Prostate gland (tissue), 2 donors: ENCODE measurements around the gene METTL5. TPM values are rescaled to one million over a fixed set of nuclear protein-coding genes. Genes with fewer than 3 reads are reported as not detected.
"Not testable (repeated sequence)": the region's sequence is repeated elsewhere in the genome, so short reads cannot be mapped to it uniquely, and the experiment has no call there.

Experiments
- DNase-seq: peaks from one replicate; pipeline ENCODE4 v3.0.0-alpha.2; 2019; ENCODE audit warnings: low spot score
- H3K27ac ChIP-seq, 2 donors: fragments of 200-600 bp; sonication (generic); 2 replicates each; pipeline ENCODE4 v1.5.1; 2017 to 2019
- H3K27me3 ChIP-seq: fragments of 200-600 bp; sonication (generic); replicated peaks from 2 replicates; pipeline ENCODE4 v1.5.1; 2019; ENCODE audit not compliant: insufficient read depth
- H3K36me3 ChIP-seq, 2 donors: fragments of 200-600 bp; sonication (generic); 1 replicate in 1 of 2; 2 replicates in 1 of 2; pipeline versions ENCODE4 v1.5.1 to v1.8.1; 2017 to 2019
- H3K4me1 ChIP-seq: fragments of 200-600 bp; sonication (generic); replicated peaks from 2 replicates; pipeline ENCODE4 v1.5.1; 2019
- H3K4me3 ChIP-seq, 2 donors: fragments of 200-600 bp; sonication (generic); 2 replicates each; pipeline ENCODE4 v1.5.1; 2017 to 2019
- H3K9me3 ChIP-seq: fragments of 200-600 bp; sonication (generic); 2 replicates; pipeline ENCODE4 v1.5.1; 2017
- CTCF ChIP-seq, 4 experiments: fragments of 200-600 bp in 2 of 4; fragments of 450-650 bp in 2 of 4; sonication (generic) in 2 of 4; IDR thresholded peaks; 1 replicate in 3 of 4; 2 replicates in 1 of 4; pipeline ENCODE4 v1.5.1; 2016 to 2019; ENCODE audit warnings: antibody characterized with exemption in 4 of 4, mild to moderate bottlenecking in 2 of 4, moderate library complexity in 2 of 4
- POLR2A ChIP-seq: fragments of 450-650 bp; IDR thresholded peaks from one replicate; pipeline ENCODE4 v1.6.1; 2016; ENCODE audit warnings: antibody characterized with exemption, mild to moderate bottlenecking
- POLR2AphosphoS5 ChIP-seq: sonication (generic); formaldehyde crosslinking; IDR thresholded peaks from one replicate; pipeline ENCODE4 v1.6.1; 2017; ENCODE audit warnings: antibody characterized with exemption
- WGBS: methylation state at CpG from one replicate; pipeline ENCODE4 v1.1.5; 2018; 5-methylcytosine and 5-hydroxymethylcytosine counted together
- intact Hi-C: fragments of 100-400 bp; cut with DNase I; formaldehyde crosslinking; loops from one replicate; pipeline ENCODE4 v1.14.2; 2022
- total RNA-seq, 2 donors: library from RNA; depleted of rRNA; stranded (reverse); fragments of >200 nt; gene quantifications; one replicate each; pipeline ENCODE4 v1.1.0, GENCODE V29; 2016

METTL5 gene
- total RNA-seq: 10 to 100 TPM; 34.9 to 43.9 TPM

- H3K27ac ChIP-seq: peak within 1 kb of the TSS; percentile 79
- 1% methylated on average over 60 of the region's 61 CpGs for WGBS
- no peaks in the 10 kb centered on the region for H3K9me3 ChIP-seq
- H3K27me3 ChIP-seq: no peaks in the 10 kb centered on the region
- TF ChIP-seq POLR2A: peak; percentile 62
- TF ChIP-seq POLR2AphosphoS5: peak; percentile 13
- peak; percentile 87 to 97 (median 95) for TF ChIP-seq CTCF (IDR thresholded peaks at IDR 0.05)
- peak; percentile 72 for DNase-seq
- no peaks in the 10 kb centered on the region for H3K36me3 ChIP-seq
- peak within 1 kb of the TSS; percentile 61 to 81 for H3K4me3 ChIP-seq
- intact Hi-C loops: loop anchor here (2.0 kb wide), 1 partner anchor 104 kb away; no protein-coding TSS in a partner anchor
- H3K4me1 ChIP-seq: peaks cover 12% of the 10 kb centered on the region
Measured at GRCh38 chr2:169824373-169825333, at the start of gene METTL5. Gene METTL5, minus strand, starts transcription at chr2:169824905. Its CDS starts 308 bp downstream, at chr2:169824597.

GRCh38 chr2:169871994-169872393 is 47.3 kb upstream of the METTL5 start:
- WGBS: 88% methylated on average over 1 of the region's 1 CpG
- no peak for DNase-seq
- Histone ChIP-seq H3K4me3 (no peak overlapping the region), H3K9me3 (no peaks in the 10 kb centered on the region), H3K4me1 (no peaks in the 10 kb centered on the region), H3K27me3 (no peaks in the 10 kb centered on the region), H3K36me3 (no peaks in the 10 kb centered on the region), H3K27ac (no peak overlapping the region)
- intact Hi-C loops: no loop called here
- TF ChIP-seq POLR2AphosphoS5 (no peak), CTCF (IDR thresholded peaks at IDR 0.05) (no peak)

GRCh38 chr2:169871369-169871768 is 46.7 kb upstream of the METTL5 start:
- H3K4me1 ChIP-seq, H3K4me3 ChIP-seq, H3K27ac ChIP-seq, H3K9me3 ChIP-seq, H3K27me3 ChIP-seq, intact Hi-C loops, DNase-seq, H3K36me3 ChIP-seq: not testable (repeated sequence)
- WGBS: 92% methylated on average over 9 of the region's 9 CpGs

- H3K4me1 ChIP-seq: no peaks in the 10 kb centered on the region
- intact Hi-C loops: no loop called here
- TF ChIP-seq POLR2AphosphoS5: no peak
- TF ChIP-seq POLR2A: no peak
- no peak for TF ChIP-seq CTCF (IDR thresholded peaks at IDR 0.05)
- 85% methylated on average over 7 of the region's 7 CpGs for WGBS
- H3K9me3 ChIP-seq: no peaks in the 10 kb centered on the region
- H3K36me3 ChIP-seq: no peaks in the 10 kb centered on the region
- H3K4me3 ChIP-seq: no peak overlapping the region
- H3K27ac ChIP-seq: no peak overlapping the region
- no peaks in the 10 kb centered on the region for H3K27me3 ChIP-seq
- no peak for DNase-seq
Measured at GRCh38 chr2:169868951-169869350, 44.2 kb upstream of the METTL5 start.

- H3K9me3 ChIP-seq: no peaks in the 10 kb centered on the region
- no peak overlapping the region for H3K4me3 ChIP-seq
- no peaks in the 10 kb centered on the region for H3K36me3 ChIP-seq
- TF ChIP-seq POLR2AphosphoS5 (no peak), CTCF (IDR thresholded peaks at IDR 0.05) (no peak), POLR2A (no peak)
- no peaks in the 10 kb centered on the region for H3K4me1 ChIP-seq
- no peak overlapping the region for H3K27ac ChIP-seq
- no peak for DNase-seq
- 80% methylated on average over 3 of the region's 3 CpGs for WGBS
- H3K27me3 ChIP-seq: no peaks in the 10 kb centered on the region
- intact Hi-C loops: no loop called here
Measured at GRCh38 chr2:169867579-169867978, 42.9 kb upstream of the METTL5 start.

GRCh38 chr2:169866230-169866629 is 41.5 kb upstream of the METTL5 start:
- H3K27ac ChIP-seq, H3K4me1 ChIP-seq, H3K27me3 ChIP-seq, intact Hi-C loops, H3K36me3 ChIP-seq, DNase-seq, H3K4me3 ChIP-seq, H3K9me3 ChIP-seq: not testable (repeated sequence)
- WGBS: 96% methylated on average over 6 of the region's 6 CpGs
